DMS53 (cell line): ENCODE measurements around the gene SLC7A5.

Source experiments
- DNase-seq: peaks from one replicate; lab custom pipeline; 2025; lab: John Stamatoyannopoulos, UW

The SLC7A5 gene

GRCh38 chr16:87846705-87847466, 22.4 kb downstream of the SLC7A5 start:
- DNase-seq, result no peak

- DNase-seq, result no peak
These were observed 23.3 kb downstream of the SLC7A5 start for GRCh38 chr16:87845807-87846619.

GRCh38 chr16:87845213-87845612, 24.1 kb downstream of the SLC7A5 start:
- DNase-seq, result no peak

- no peak for DNase-seq
These were observed 24.5 kb downstream of the SLC7A5 start for GRCh38 chr16:87844809-87845208.

GRCh38 chr16:87844120-87844733, 25.1 kb downstream of the SLC7A5 start:
- DNase-seq, result no peak

GRCh38 chr16:87843678-87844105, 25.6 kb downstream of the SLC7A5 start:
- DNase-seq, result no peak

GRCh38 chr16:87842209-87842869, 27.0 kb downstream of the SLC7A5 start:
- no peak for DNase-seq

GRCh38 chr16:87841340-87842208, 27.7 kb downstream of the SLC7A5 start:
- no peak for DNase-seq

- DNase-seq, result no peak
These were observed 28.9 kb downstream of the SLC7A5 start for GRCh38 chr16:87840271-87840978.

GRCh38 chr16:87839542-87840270, 29.6 kb downstream of the SLC7A5 start:
- no peak for DNase-seq

- no peak for DNase-seq
These were observed 30.4 kb downstream of the SLC7A5 start for GRCh38 chr16:87838643-87839541.

GRCh38 chr16:87837627-87838289, 31.5 kb downstream of the SLC7A5 start:
- no peak for DNase-seq

- DNase-seq, result no peak
These were observed 32.3 kb downstream of the SLC7A5 start for GRCh38 chr16:87836844-87837581.

- no peak for DNase-seq
These were observed 32.9 kb downstream of the SLC7A5 start for GRCh38 chr16:87836346-87836843.

- no peak for DNase-seq
These were observed 33.4 kb downstream of the SLC7A5 start for GRCh38 chr16:87835882-87836331.

- peak; percentile 33 for DNase-seq
These were observed 34.4 kb downstream of the SLC7A5 start for GRCh38 chr16:87834668-87835473.
